GM18870 (cell line): Measurements from ENCODE around the gene RALGAPB.
"Not testable (repeated sequence)": the region's sequence is repeated elsewhere in the genome, so short reads cannot be mapped to it uniquely, and the experiment has no call there.

Experiments
- ATAC-seq: cut with Tn5 transposase; IDR thresholded peaks from one replicate; pipeline ENCODE4 v1.9.1; 2021; ENCODE audit warnings: moderate library complexity; ENCODE audit not compliant: unreplicated experiment

Gene RALGAPB

GRCh38 chr20:38446441-38447209, 26.0 kb upstream of the RALGAPB start:
- ATAC-seq: peak; percentile 48

DNA sequence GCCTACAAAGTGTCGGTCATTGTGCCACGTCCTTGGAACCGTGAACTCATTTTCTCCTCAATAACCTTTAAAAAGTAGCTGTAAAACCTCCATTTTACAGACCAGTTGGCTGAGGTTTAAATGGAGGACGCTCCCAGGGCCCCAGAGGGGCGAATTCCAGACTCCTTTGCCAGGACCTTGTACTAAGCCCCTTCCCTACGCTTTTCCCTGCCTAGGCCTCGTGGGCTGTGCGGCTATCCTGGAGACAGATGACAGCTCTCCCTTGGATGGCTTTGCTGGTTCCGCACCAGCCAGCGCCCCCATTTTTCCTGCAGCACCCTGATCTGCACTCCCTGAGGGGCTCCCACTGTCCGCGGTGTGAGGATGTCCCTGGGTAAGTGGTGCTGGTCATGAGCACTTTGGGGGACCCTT, 25.4 kb upstream of the RALGAPB start:
- ATAC-seq: no peak

GRCh38 chr20:38447931-38448675, 24.5 kb upstream of the RALGAPB start:
- no peak for ATAC-seq

- ATAC-seq: no peak
Measured at GRCh38 chr20:38449046-38449445, 23.6 kb upstream of the RALGAPB start.

DNA sequence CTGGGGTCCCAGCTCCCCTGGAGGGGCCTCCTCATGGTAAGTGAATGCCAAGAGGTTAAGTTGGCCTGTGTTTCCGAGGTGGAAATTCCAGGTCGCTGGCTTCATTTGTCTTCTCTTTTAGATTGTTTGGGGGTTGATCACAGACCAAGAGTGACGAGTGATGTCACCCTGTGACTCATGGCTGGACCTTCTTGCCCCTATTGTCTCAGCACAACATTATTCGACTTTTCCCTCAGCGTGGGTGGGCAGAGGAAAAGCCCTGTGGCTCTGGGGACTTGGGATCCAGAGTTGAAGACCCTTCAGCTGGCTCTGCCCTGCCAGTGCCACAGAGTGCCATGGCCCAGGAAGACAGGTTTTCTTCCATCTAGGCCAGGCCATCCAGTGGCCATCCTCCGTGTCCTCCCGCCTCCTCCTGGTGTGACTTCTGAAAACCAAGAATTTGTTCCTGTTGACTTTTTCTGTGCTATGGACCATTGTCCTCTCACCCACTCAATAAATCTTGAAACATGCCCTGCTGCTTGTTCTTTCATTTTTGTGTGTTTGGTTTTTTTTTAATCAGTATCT, 22.1 kb upstream of the RALGAPB start:
- no peak for ATAC-seq

GRCh38 chr20:38452880-38453624, 19.6 kb upstream of the RALGAPB start:
- ATAC-seq: no peak

DNA sequence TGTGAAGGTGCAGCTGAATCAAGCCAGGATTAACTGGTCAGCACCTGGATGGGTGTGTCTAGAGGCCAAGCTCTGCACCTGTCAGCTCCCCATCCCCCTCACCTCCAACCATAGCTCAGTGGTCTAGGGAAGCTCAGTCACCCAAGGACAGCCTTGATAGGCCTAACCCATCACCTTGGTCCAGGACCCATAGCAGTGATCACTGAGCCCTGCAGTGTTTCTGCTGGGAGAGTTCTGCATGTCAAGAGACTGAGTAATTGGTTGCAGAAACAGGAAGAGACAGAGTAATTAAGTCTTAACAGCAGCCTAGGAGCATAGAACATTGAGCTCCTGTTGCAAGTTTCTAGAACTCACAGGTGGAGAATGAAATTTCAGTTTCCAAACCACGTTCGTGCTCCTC, 18.7 kb upstream of the RALGAPB start:
- ATAC-seq: peak; percentile 50

DNA sequence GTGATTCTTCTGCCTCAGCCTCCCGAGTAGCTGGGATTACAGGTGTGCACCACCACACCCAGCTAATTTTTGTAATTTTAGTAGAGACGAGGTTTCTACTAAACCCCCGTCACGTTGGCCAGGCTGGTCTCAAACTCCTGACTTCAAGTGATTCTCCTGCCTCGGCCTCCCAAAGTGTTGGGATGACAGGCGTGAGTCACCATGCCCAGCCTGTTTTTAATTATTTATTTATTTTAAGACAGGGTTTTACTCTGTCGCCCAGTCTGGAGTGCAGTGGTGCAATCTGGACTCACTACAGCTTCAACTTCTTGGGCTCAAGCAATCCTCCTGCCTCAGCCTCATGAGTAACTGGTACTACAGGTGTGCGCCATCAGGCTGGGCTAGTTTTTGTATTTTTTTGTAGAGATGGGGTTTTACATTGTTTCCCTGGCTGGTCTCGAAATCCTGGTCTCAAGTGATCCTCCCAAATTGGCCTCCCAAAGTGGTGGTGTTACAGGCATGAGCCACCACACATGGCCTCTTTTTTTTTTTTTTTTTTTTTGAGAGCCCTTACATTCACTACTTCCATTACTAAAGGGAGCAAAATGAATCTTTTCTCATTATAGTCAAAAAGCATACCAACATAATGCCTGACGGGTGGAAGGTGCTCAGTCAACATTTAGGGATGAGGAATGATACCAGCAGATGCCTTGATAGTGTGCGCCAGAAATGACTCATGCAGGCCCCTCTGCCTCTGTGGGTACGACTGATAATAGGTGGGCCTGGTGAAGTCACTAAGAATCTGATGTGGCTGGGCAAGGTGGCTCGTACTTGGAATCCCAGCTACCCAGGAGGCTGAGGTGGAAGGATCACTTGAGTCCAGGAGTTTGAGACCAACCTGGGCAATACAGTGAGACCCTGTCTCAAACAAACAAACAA, 17.8 kb upstream of the RALGAPB start:
- no peak for ATAC-seq

DNA sequence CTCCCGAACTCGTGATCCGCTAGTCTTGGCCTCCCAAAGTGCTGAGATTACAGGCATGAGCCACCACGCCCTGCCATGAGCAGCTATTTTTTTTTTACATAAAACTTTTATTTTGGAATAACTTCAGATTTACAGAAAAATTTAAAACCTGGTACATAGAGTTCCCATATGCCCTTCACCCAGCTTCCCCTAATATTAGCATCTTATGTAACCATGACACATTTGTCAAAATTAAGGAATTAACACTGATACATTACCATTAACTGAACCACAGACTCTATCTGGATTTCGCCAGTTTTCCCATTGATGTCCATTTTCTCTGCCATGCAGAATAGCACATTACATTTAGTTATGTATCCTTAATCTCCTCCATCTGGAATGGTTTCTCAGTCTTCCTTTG, 14.3 kb upstream of the RALGAPB start:
- ATAC-seq: no peak

GRCh38 chr20:38460040-38460623, 12.5 kb upstream of the RALGAPB start:
- ATAC-seq: no peak

DNA sequence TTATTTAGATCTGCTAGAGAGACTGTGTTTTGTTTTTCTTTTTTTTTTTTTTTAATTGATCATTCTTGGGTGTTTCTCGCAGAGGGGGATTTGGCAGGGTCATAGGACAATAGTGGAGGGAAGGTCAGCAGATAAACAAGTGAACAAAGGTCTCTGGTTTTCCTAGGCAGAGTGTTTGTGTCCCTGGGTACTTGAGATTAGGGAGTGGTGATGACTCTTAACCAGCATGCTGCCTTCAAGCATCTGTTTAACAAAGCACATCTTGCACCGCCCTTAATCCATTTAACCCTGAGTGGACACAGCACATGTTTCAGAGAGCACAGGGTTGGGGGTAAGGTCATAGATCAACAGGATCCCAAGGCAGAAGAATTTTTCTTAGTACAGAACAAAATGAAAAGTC, 12.0 kb upstream of the RALGAPB start:
- not testable (repeated sequence) for ATAC-seq

DNA sequence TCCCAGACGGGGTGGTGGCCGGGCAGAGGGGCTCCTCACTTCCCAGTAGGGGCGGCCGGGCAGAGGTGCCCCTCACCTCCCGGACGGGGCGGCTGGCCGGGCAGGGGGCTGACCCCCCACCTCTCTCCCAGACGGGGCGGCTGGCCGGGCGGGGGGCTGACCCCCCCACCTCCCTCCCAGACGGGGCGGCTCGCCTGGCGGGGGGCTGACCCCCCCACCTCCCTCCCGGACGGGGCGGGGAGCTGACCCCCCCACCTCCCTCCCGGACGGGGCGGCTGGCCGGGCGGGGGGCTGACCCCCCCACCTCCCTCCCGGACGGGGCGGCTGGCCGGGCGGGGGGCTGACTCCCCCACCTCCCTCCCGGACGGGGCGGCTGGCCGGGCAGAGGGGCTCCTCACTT, 11.5 kb upstream of the RALGAPB start:
- not testable (repeated sequence) for ATAC-seq

DNA sequence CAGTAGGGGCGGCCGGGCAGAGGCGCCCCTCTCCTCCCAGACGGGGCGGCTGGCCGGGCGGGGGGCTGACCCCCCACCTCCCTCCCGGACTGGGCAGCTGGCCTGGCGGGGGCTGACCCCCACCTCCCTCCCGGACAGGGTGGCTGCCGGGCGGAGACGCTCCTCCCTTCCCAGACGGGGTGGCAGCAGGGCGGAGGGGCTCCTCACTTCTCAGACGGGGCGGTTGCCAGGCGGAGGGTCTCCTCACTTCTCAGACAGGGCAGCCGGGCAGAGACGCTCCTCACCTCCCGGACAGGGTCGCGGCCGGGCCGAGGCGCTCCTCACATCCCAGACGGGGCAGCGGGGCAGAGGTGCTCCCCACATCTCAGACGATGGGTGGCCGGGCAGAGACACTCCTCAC, 11.1 kb upstream of the RALGAPB start:
- ATAC-seq: not testable (repeated sequence)

DNA sequence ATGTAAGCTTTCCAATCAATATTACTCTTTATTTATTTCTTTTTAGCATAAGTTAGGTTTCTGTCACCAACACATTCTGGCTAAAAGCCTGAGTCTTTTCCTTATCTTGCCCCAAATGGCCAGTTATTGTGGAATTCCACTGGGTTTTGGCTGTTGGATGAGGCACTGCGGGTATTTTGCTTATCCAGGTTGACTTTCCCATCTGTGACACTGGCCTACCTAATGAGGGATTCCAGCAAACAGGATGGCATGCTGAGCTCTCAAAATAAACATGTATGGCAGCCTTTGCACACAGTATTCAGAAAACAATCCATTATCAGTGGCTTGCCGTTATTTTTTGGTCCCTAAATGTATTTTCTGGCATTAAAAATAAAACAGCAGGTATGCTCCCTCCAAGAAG, 6.5 kb upstream of the RALGAPB start:
- no peak for ATAC-seq

DNA sequence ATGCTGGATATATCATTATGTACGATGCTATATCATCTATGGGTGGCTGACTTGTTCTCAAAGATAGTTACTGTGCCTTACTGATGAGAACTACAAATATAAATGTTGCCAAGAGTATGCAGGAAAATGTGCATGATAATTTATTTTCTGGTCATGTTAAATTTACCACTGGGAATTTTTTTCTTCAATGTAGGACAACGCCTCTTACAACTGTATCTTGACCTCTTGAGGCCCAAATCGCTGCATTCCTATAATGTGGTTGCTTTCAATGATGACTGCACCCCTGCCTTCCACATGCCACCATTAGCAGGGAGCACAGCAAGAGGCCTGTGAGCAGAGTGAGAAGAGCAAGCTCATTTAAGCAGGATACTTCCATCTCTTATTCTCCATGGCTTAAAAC, 5.7 kb upstream of the RALGAPB start:
- no peak for ATAC-seq

DNA sequence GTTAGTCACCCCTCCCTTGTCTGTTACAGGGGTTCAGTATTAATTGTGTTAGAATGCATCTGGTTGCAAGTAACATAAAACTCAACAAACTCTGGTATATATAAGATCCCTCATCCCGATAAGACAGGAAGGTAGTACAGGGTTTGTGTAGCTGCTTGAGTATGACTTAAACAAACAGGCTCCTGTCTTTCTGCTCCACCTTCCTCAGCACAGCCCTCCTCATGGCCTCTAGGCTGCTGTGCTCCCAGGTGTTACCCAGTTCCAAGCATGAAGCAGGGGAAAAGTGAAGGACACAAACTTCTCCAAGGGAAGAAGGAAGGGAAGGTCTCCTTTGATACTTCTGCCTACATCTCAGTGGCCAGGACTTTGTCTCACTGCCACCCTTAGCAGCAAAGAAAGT, 1.4 kb upstream of the RALGAPB start:
- ATAC-seq: no peak

DNA sequence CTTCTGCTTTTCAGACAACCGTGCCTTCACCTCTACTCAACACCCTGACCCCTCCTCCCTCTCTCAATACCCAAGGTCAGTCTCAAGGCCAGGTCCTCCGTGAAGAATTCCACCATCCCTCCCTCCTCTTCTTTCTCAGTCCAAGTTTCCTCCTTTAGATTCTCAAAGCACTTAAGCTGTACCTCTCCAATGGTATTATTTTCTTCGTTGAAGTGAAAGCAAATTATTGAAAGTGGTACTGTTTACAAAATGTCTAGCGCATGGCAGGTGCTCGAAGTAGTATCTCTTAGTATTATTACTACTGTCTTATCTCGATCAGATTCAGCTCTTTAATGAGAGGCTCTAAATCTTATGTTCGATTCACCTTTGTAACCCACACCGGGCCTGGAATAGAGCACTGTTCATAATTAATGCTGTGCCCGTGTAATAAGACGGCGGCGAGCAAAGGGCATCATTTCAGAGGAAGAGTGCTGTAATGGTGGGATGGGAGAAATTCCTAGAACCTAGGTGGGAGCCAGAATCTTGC, 593 bp upstream of the RALGAPB start:
- ATAC-seq: peak; percentile 6

DNA sequence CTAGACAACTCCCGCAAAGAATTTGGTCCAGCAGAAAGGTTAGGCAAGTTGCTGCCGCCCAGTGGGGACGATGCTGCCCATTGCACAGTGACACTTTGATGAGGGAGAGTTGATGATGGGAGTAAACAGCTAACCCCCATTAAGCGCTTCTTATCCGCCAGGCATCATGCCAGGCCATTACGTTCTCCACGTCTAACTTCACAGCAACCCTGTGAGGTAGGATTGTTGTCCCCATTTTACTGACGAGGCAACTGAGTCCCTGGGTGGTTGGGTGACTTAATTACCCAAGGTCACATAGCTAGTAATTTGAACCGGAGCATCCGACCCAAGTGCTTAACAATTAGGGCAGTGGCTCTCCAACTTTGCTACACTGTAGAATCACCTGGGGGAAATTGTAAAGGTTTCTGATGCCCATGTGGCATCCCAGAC, 738 bp downstream of the RALGAPB start:
- ATAC-seq: no peak

DNA sequence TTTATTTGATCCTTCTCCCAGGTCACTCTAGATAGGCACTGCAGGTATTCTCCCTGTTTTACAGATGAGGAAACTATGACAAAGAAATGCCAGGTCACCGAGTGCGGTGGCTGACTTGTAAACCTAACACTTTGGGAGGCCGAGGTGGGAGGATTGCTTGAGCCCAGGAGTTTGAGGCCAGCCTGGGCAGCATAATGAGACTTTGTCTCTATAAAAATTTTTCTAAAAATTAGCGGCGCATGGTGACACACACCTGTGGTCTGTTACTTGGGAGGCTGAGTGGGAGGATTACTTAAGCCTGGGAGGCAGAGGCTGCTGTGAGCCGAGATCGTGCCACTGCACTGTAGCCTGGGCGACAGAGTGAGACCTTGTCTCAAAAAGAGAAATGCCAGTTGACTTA, 5.1 kb downstream of the RALGAPB start:
- no peak for ATAC-seq

DNA sequence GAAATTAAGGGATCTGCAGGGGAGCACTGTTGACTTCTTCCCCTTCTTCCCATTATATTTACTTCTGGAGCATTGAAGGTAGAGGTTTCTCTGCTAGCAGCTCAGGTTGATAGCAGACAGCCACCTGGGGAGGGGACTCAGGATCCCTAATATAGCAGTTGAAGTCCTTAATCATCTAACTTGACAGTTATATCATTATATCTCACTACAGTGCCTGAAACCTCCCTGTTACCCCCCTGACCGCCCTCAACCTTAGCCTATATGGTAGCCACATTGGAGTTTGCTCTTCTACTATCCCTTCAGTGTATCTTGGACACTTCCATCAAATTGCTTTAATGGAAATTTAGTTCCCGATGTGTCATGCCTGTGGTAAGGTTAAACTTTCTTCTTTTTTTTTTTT, 7.0 kb downstream of the RALGAPB start:
- ATAC-seq: no peak
